Neutrophil (primary cell): ENCODE results near the gene APBB1.

ENCODE experiments used
- H3K27ac ChIP-seq: fragments of 200-600 bp; sonication (generic); 2 replicates; pipeline ENCODE4 v1.5.1; 2016; ENCODE audit warnings: mild to moderate bottlenecking, moderate library complexity
- H3K27me3 ChIP-seq: fragments of 200-600 bp; sonication (generic); 2 replicates; pipeline ENCODE4 v1.6.0; 2016; ENCODE audit warnings: mild to moderate bottlenecking
- H3K36me3 ChIP-seq: fragments of 200-600 bp; sonication (generic); 2 replicates; pipeline ENCODE4 v1.5.1; 2017
- H3K4me1 ChIP-seq, 2 experiments: fragments of 200-600 bp in 1 of 2; sonication (generic) in 1 of 2; 1 replicate in 1 of 2; 2 replicates in 1 of 2; pipeline versions ENCODE4 v1.5.1 to v1.6.1; 2013 to 2016; ENCODE audit warnings: low read depth in 1 of 2, low read length in 1 of 2, mild to moderate bottlenecking in 1 of 2, moderate library complexity in 1 of 2; ENCODE audit not compliant: control insufficient read depth in 1 of 2, insufficient read depth in 1 of 2
- H3K4me3 ChIP-seq, 2 experiments: fragments of 200-600 bp in 1 of 2; sonication (generic) in 1 of 2; 1 replicate in 1 of 2; 2 replicates in 1 of 2; pipeline ENCODE4 v1.5.1; 2013 to 2016; ENCODE audit warnings: low read depth in 1 of 2, low read length in 1 of 2, mild to moderate bottlenecking in 1 of 2, moderate library complexity in 1 of 2
- H3K9me3 ChIP-seq: fragments of 200-600 bp; sonication (generic); 2 replicates; pipeline ENCODE4 v1.5.1; 2016
- CTCF ChIP-seq: fragments of 200-600 bp; sonication (generic); IDR thresholded peaks from 2 replicates; pipeline ENCODE4 v1.5.1; 2016; ENCODE audit warnings: antibody characterized with exemption

The APBB1 gene

GRCh38 chr11:6442441-6442840 is 23.5 kb upstream of the APBB1 start:
- H3K4me3 ChIP-seq: no peak overlapping the region
- peaks cover 4 to 14% of the 10 kb centered on the region in 2 experiments for H3K4me1 ChIP-seq
- TF ChIP-seq CTCF: no peak
- no peaks in the 10 kb centered on the region for H3K9me3 ChIP-seq
- no peaks in the 10 kb centered on the region for H3K36me3 ChIP-seq
- H3K27ac ChIP-seq: no peak overlapping the region
- peaks cover 4% of the 10 kb centered on the region for H3K27me3 ChIP-seq

- Histone ChIP-seq H3K9me3 (no peaks in the 10 kb centered on the region), H3K4me3 (no peak within 1 kb of the TSS), H3K4me1 (peaks cover 4 to 14% of the 10 kb centered on the region in 2 experiments), H3K27ac (no peak within 1 kb of the TSS), H3K27me3 (peaks cover 4% of the 10 kb centered on the region), H3K36me3 (no peaks in the 10 kb centered on the region)
- TF ChIP-seq CTCF: no peak
These were observed 22.0 kb upstream of the APBB1 start, which contains the start of gene HPX for GRCh38 chr11:6440906-6441358. Gene HPX (minus strand): TSS chr11:6440987. CDS start chr11:6440963, 24 bp downstream.

- H3K4me1 ChIP-seq: peaks cover 4 to 14% of the 10 kb centered on the region in 2 experiments
- TF ChIP-seq CTCF: no peak
- H3K4me3 ChIP-seq: no peak overlapping the region
- no peaks in the 10 kb centered on the region for H3K27me3 ChIP-seq
- H3K36me3 ChIP-seq: no peaks in the 10 kb centered on the region
- H3K9me3 ChIP-seq: no peaks in the 10 kb centered on the region
- peak overlapping the region; percentile 21 for H3K27ac ChIP-seq
These were observed 20.2 kb upstream of the APBB1 start for GRCh38 chr11:6438979-6439571.

- peaks cover 4 to 14% of the 10 kb centered on the region in 2 experiments for H3K4me1 ChIP-seq
- no peak for TF ChIP-seq CTCF
- H3K27me3 ChIP-seq: no peaks in the 10 kb centered on the region
- no peak overlapping the region for H3K27ac ChIP-seq
- H3K9me3 ChIP-seq: no peaks in the 10 kb centered on the region
- H3K4me3 ChIP-seq: no peak overlapping the region
- H3K36me3 ChIP-seq: no peaks in the 10 kb centered on the region
These were observed 19.1 kb upstream of the APBB1 start for GRCh38 chr11:6437993-6438392.

- TF ChIP-seq CTCF: no peak
- Histone ChIP-seq H3K27me3 (no peaks in the 10 kb centered on the region), H3K4me1 (peaks cover 4 to 14% of the 10 kb centered on the region in 2 experiments), H3K27ac (no peak overlapping the region), H3K4me3 (no peak overlapping the region), H3K36me3 (no peaks in the 10 kb centered on the region), H3K9me3 (no peaks in the 10 kb centered on the region)
These were observed 18.5 kb upstream of the APBB1 start for GRCh38 chr11:6437423-6437822.
